HepG2 (cell line): ENCODE measurements around the gene SIRT6. TPM values are rescaled to one million over a fixed set of nuclear protein-coding genes. Genes with fewer than 3 reads are reported as not detected.
A peak's percentile ranks its signal among the peaks of the same experiment; 100 is the strongest.

ENCODE experiments used
- ARHGAP35 ChIP-seq: sonication (generic); formaldehyde crosslinking; IDR thresholded peaks from 2 replicates; pipeline ENCODE4 v1.9.0; 2022; ENCODE audit warnings: mild to moderate bottlenecking, inconsistent platforms, moderate library complexity, missing genetic modification reagents, borderline replicate concordance
- ATAD3A ChIP-seq: sonication (generic); formaldehyde crosslinking; IDR thresholded peaks from 2 replicates; pipeline ENCODE4 v1.4.0; 2020; ENCODE audit warnings: missing genetic modification reagents
- ATF7-NPFF ChIP-seq: sonication (generic); formaldehyde crosslinking; IDR thresholded peaks from 2 replicates; pipeline ENCODE4 v1.8.1; 2023; ENCODE audit warnings: mild to moderate bottlenecking, low read depth, missing genetic modification reagents, moderate library complexity
- BORCS8-MEF2B ChIP-seq: sonication (generic); formaldehyde crosslinking; IDR thresholded peaks from 2 replicates; pipeline ENCODE4 v1.8.0; 2022; ENCODE audit warnings: mild to moderate bottlenecking, missing genetic modification reagents
- CC2D1A ChIP-seq: sonication (generic); formaldehyde crosslinking; IDR thresholded peaks from 2 replicates; pipeline ENCODE4 v1.8.1; 2023; ENCODE audit warnings: mild to moderate bottlenecking, missing genetic modification reagents
- E2F5 ChIP-seq: sonication (generic); formaldehyde crosslinking; conservative IDR thresholded peaks from 2 replicates; pipeline ENCODE4 v1.4.0; 2020; ENCODE audit warnings: missing genetic modification reagents
- EZH2 ChIP-seq: conservative IDR thresholded peaks from 2 replicates; pipeline ENCODE4 v1.6.1; 2012; ENCODE audit warnings: mild to moderate bottlenecking, low read depth, low read length, moderate library complexity
- FOSL2 ChIP-seq: sonication (generic); formaldehyde crosslinking; IDR thresholded peaks from 2 replicates; pipeline ENCODE4 v1.4.0; 2020; ENCODE audit warnings: missing genetic modification reagents
- FOXO4 ChIP-seq: sonication (generic); formaldehyde crosslinking; conservative IDR thresholded peaks from 2 replicates; pipeline ENCODE4 v1.8.1; 2023; ENCODE audit warnings: missing genetic modification reagents
- HNRNPH1 ChIP-seq: fragments of 200-400 bp; formaldehyde crosslinking; optimal IDR thresholded peaks from 2 replicates; pipeline ENCODE3; 2017; ENCODE audit warnings: mild to moderate bottlenecking, low read depth, low read length
- MYC ChIP-seq: sonication (generic); formaldehyde crosslinking; IDR thresholded peaks from 2 replicates; pipeline ENCODE4 v1.9.0; 2021; ENCODE audit warnings: missing genetic modification reagents, borderline replicate concordance
- MZF1 ChIP-seq: sonication (generic); formaldehyde crosslinking; IDR thresholded peaks from 2 replicates; pipeline ENCODE4 v1.8.1; 2023; ENCODE audit warnings: mild to moderate bottlenecking, missing genetic modification reagents, borderline replicate concordance
- NR0B2 ChIP-seq: sonication (generic); formaldehyde crosslinking; IDR thresholded peaks from 2 replicates; pipeline ENCODE4 v1.4.0; 2020; ENCODE audit warnings: mild to moderate bottlenecking, missing genetic modification reagents
- ONECUT2 ChIP-seq: sonication (generic); formaldehyde crosslinking; IDR thresholded peaks from 2 replicates; pipeline ENCODE4 v1.4.0; 2020; ENCODE audit warnings: missing genetic modification reagents
- PHF5A ChIP-seq: IDR thresholded peaks from one replicate; pipeline ENCODE4 v1.6.1; 2018; ENCODE audit warnings: low read depth, missing genetic modification reagents; ENCODE audit not compliant: unreplicated experiment
- PRPF4 ChIP-seq: fragments of 200-400 bp; formaldehyde crosslinking; IDR thresholded peaks from 2 replicates; pipeline ENCODE4 v1.6.1; 2016; ENCODE audit warnings: low read length, low read depth; ENCODE audit not compliant: poor library complexity, severe bottlenecking
- RARA ChIP-seq: IDR thresholded peaks from 2 replicates; pipeline ENCODE4 v1.6.1; 2016; ENCODE audit warnings: missing genetic modification reagents, missing compliant biosample characterization
- RFXAP ChIP-seq: sonication (generic); formaldehyde crosslinking; IDR thresholded peaks from 2 replicates; pipeline ENCODE4 v1.4.0; 2020; ENCODE audit warnings: missing genetic modification reagents, borderline replicate concordance
- SKI ChIP-seq: fragments of 450-650 bp; IDR thresholded peaks from one replicate; pipeline ENCODE4 v1.6.1; 2018; ENCODE audit warnings: mild to moderate bottlenecking; ENCODE audit not compliant: partially characterized antibody
- SMAD3 ChIP-seq: sonication (generic); formaldehyde crosslinking; IDR thresholded peaks from 2 replicates; pipeline ENCODE4 v1.4.0; 2020; ENCODE audit warnings: missing genetic modification reagents
- TBX2 ChIP-seq: sonication (generic); formaldehyde crosslinking; IDR thresholded peaks from 2 replicates; pipeline ENCODE4 v1.5.0; 2020; ENCODE audit warnings: missing genetic modification reagents, mild to moderate bottlenecking, borderline replicate concordance
- TCF7L2 ChIP-seq: IDR thresholded peaks from 2 replicates; pipeline ENCODE4 v1.6.1; 2011; ENCODE audit warnings: mild to moderate bottlenecking, low read depth, low read length, moderate library complexity
- TMF1 ChIP-seq: sonication (generic); formaldehyde crosslinking; IDR thresholded peaks from 2 replicates; pipeline ENCODE4 v1.8.1; 2022; ENCODE audit warnings: low read depth, missing genetic modification reagents
- U2AF2 ChIP-seq: fragments of 200-400 bp; formaldehyde crosslinking; IDR thresholded peaks from 2 replicates; pipeline ENCODE4 v1.6.1; 2017; ENCODE audit warnings: low read depth, mild to moderate bottlenecking, low read length
- ZBTB7A ChIP-seq: sonication (generic); formaldehyde crosslinking; IDR thresholded peaks from 2 replicates; pipeline ENCODE4 v1.8.0; 2022; ENCODE audit warnings: mild to moderate bottlenecking, missing genetic modification reagents
- ZNF121 ChIP-seq: sonication (generic); formaldehyde crosslinking; IDR thresholded peaks from 2 replicates; pipeline ENCODE4 v1.5.0; 2020; ENCODE audit warnings: mild to moderate bottlenecking, missing genetic modification reagents
- ZNF235 ChIP-seq: sonication (generic); formaldehyde crosslinking; IDR thresholded peaks from 2 replicates; pipeline ENCODE4 v1.8.1; 2023; ENCODE audit warnings: mild to moderate bottlenecking, missing genetic modification reagents, borderline replicate concordance
- ZNF580 ChIP-seq: IDR thresholded peaks from 2 replicates; pipeline ENCODE4 v1.6.1; 2016; ENCODE audit warnings: low read depth, borderline replicate concordance
- ZNF614 ChIP-seq: IDR thresholded peaks from 2 replicates; pipeline ENCODE4 v1.6.1; 2018; ENCODE audit warnings: missing biosample characterization, missing genetic modification reagents, inconsistent platforms, borderline replicate concordance
- ZNF83 ChIP-seq: sonication (generic); formaldehyde crosslinking; IDR thresholded peaks from 2 replicates; pipeline ENCODE4 v1.4.0; 2020; ENCODE audit warnings: missing genetic modification reagents, mild to moderate bottlenecking, borderline replicate concordance
- polyA plus RNA-seq, 8 experiments: library from polyadenylated mRNA; depleted of rRNA in 3 of 8; stranded (reverse) in 7 of 8; unstranded in 1 of 8; fragments of >200 nt; fragmentation: Illumina TruSeq in 4 of 8; extraction: Trizol in 4 of 8; gene quantifications; 2 replicates each; pipeline versions ENCODE4 v1.2.1 to v1.2.3, GENCODE V29; 2011 to 2016; ENCODE audit warnings: low read depth in 4 of 8, missing spikeins in 1 of 8, mixed read lengths in 1 of 8; ENCODE audit not compliant: insufficient read depth in 1 of 8
- total RNA-seq, 5 experiments: library from RNA; depleted of rRNA; stranded (reverse); fragments of >200 nt; fragmentation: Illumina TruSeq; extraction: Trizol; gene quantifications; 2 replicates each; pipeline ENCODE4 v1.2.3, GENCODE V29; 2016; ENCODE audit warnings: low read depth in 1 of 5

The SIRT6 gene
- total and polyA plus RNA-seq, 2 of the 13 experiments (the other 11 are each of a cell fraction or from before 2014, with no cell fraction given) = 11.0 to 18.4 TPM

DNA sequence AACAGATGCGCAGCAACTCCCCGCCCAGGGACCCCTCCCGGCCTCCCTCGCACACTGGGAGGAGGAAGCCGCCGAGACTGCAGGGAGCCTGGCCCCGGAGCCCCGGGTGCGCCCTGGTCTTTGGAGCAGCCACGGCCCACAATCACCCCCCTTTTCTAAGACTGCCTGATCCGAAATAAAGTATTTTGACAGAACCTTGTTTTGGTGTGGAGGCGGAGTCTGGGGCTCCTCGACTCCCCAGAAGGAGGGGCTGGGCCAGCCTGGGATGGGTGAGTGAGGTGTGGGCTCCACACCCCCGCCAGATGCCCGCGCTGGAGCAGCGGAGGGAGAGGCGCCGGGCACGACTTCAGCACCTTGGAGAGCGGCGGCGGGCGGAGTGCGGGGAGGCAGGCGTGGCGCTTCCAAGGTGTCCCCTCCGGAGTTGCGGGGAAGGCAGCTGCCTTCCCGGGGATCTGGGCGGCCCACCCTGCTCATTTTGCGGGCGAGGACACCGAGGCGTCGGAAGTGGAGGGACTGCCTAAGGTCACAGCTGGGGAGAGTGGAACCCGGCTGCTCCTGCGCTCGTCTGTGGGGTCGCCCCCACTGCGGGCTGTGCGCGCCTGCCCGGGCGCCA is 9.4 kb downstream of the SIRT6 start (continued):
- TF ChIP-seq ZNF83 = no peak
- TF ChIP-seq PHF5A (CRISPR knock-in tag) = no peak
- TF ChIP-seq NR0B2 = no peak
- TF ChIP-seq SMAD3 (CRISPR knock-in tag) = peak; percentile 47; the same call in 1 of the 2 replicates
- TF ChIP-seq ONECUT2 = no peak
- no peak for TF ChIP-seq MZF1
- TF ChIP-seq EZH2 = no peak
- peak; percentile 27; the same call in 1 of the 2 replicates for TF ChIP-seq FOSL2 (CRISPR knock-in tag)
- no peak for TF ChIP-seq RFXAP
- TF ChIP-seq RARA (CRISPR knock-in tag) = 0 out of 2 replicates have a peak, but pooled peaks have one; percentile 28
- TF ChIP-seq SKI = no peak
- peak; percentile 64; the same call in 1 of the 2 replicates for TF ChIP-seq E2F5 (CRISPR knock-in tag)
- TF ChIP-seq TBX2 (CRISPR knock-in tag) = peak; percentile 64; the same call in 1 of the 2 replicates
- no peak for TF ChIP-seq ZNF121
- TF ChIP-seq ATF7-NPFF (CRISPR knock-in tag) = peak; percentile 79
- no peak for TF ChIP-seq PRPF4
- TF ChIP-seq BORCS8-MEF2B (CRISPR knock-in tag) = peak; percentile 70; the same call in 1 of the 2 replicates
- peak; percentile 73; the same call in 1 of the 2 replicates for TF ChIP-seq TMF1 (CRISPR knock-in tag)
- TF ChIP-seq CC2D1A = no peak
- TF ChIP-seq ZNF614 (CRISPR knock-in tag) = no peak
- TF ChIP-seq ZBTB7A (CRISPR knock-in tag) = no peak
- TF ChIP-seq TCF7L2 = no peak
- peak; percentile 50; the same call in 1 of the 2 replicates for TF ChIP-seq MYC (CRISPR knock-in tag)
- no peak for TF ChIP-seq FOXO4
- no peak for TF ChIP-seq ATAD3A
- TF ChIP-seq ARHGAP35 = no peak
- TF ChIP-seq U2AF2 = no peak
- no peak for TF ChIP-seq HNRNPH1
- no peak for TF ChIP-seq ZNF235 (CRISPR knock-in tag)
- peak; percentile 74; the same call in 1 of the 2 replicates for TF ChIP-seq ZNF580 (CRISPR knock-in tag)
